ENCODE measurements around the gene EMC7. TPM values are rescaled to one million over a fixed set of nuclear protein-coding genes. Genes with fewer than 3 reads are reported as not detected.

Gene EMC7
- total and polyA plus RNA-seq, 2 of the 4 experiments (the other 2 are of a cell fraction): 46.6 to 76.4 TPM

DNA sequence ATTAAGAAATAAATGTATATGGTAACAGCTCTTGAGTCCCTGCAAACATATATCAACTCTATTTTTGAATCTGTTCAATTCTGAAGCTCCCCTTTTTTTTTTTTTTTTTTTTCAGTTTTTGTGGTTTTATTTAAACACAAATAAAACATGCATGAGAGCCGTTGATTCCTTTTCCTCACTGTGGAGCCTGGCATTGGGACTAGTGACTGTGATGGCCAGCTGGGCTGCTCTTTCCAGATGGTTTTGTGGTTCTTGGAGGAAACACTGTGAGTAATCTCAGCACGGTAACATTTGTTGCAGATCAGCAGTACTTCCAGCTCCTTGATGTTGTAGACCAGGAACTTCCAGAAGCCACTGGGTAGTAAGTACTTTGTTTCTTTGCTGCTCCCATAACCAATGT is 15.9 kb downstream of the EMC7 start:
- Histone ChIP-seq H3K9me1 (ENCODE audit: insufficient read depth, low read length) (0 out of 2 replicates have a peak, but pooled peaks cover 3% of the 10 kb centered on the region), H4K8ac (ENCODE audit: low read depth in 2 of 2, low read length in 2 of 2) (no peak overlapping the region), H2BK20ac (ENCODE audit: low read depth, low read length) (no peak overlapping the region), H3K79me1 (ENCODE audit: low read depth in 1 of 2, low read length in 2 of 2) (peaks cover 3 to 4% of the 10 kb centered on the region in 2 experiments; a peak in 3 of 4 replicates), H3K4me3 (ENCODE audit: insufficient read depth, low read depth, low read length) (no peak overlapping the region), H3K27me3 (ENCODE audit: control insufficient read depth, insufficient read depth, low read length) (no peaks in the 10 kb centered on the region), H4K91ac (ENCODE audit: insufficient read depth, low read depth, low read length) (no peak overlapping the region), H3K56ac (ENCODE audit: extremely low read depth, insufficient read depth, low read length) (no peak overlapping the region), H2BK15ac (ENCODE audit: low read depth, low read length) (no peak overlapping the region), H3K27ac (ENCODE audit: insufficient read depth, low read length) (no peak overlapping the region), H2BK5ac (ENCODE audit: low read depth, low read length, poor library complexity, severe bottlenecking) (no peak overlapping the region), H3K4ac (ENCODE audit: low read depth, low read length) (no peak overlapping the region), H2BK120ac (ENCODE audit: low read depth, low read length) (no peak overlapping the region), H3K9me3 (ENCODE audit: control insufficient read depth, insufficient read depth, low read length) (no peaks in the 10 kb centered on the region), H2AFZ (replicated peaks; ENCODE audit: low read length, poor library complexity) (no peak overlapping the region), H3K4me1 (ENCODE audit: control insufficient read depth, insufficient read depth, low read length) (peaks cover 2% of the 10 kb centered on the region; the same call in 1 of the 2 replicates), H3K23ac (ENCODE audit: low read depth, low read length) (no peak overlapping the region), H4K5ac (ENCODE audit: low read depth, low read length) (no peak overlapping the region), H4K20me1 (ENCODE audit: insufficient read depth, low read length) (no peaks in the 10 kb centered on the region), H3K18ac (ENCODE audit: low read depth, low read length) (no peak overlapping the region), H3K36me3 (ENCODE audit: control insufficient read depth, insufficient read depth, low read length) (peaks cover 11% of the 10 kb centered on the region), H2AK5ac (ENCODE audit: low read depth, low read length) (no peak overlapping the region), H2AK9ac (replicated peaks; ENCODE audit: low read depth, low read length, poor library complexity) (no peak overlapping the region), H3K4me2 (ENCODE audit: low read depth, low read length) (no peak overlapping the region), H3K14ac (replicated peaks; ENCODE audit: low read depth, low read length) (no peak overlapping the region), H3K9ac (ENCODE audit: low read depth, low read length) (no peak overlapping the region)
- DNase-seq: peak; percentile 55
- in situ Hi-C loops (cut with MboI; ENCODE audit: low sequenced_read_pairs) (no loop called here), intact Hi-C loops (cut with micrococcal nuclease) (no loop called here), dilution Hi-C loops (cut with HindIII; ENCODE audit: low sequenced_read_pairs, unreplicated experiment) (no loop called here)
- ChIA-PET POLR2A (ENCODE audit: unreplicated experiment) (interaction anchor here (0.5 kb wide), 1 partner anchor 1298 kb away, joined by 3 read pairs; no protein-coding TSS in a partner anchor), CTCF (interaction anchor here (0.6 kb wide), 1 partner anchor 68 kb away, joined by 5 read pairs; no protein-coding TSS in a partner anchor)
- no peak for TF ChIP-seq RCOR1 (IDR thresholded peaks at IDR 0.05; ENCODE audit: insufficient replicate concordance, low read length)
- no peak for TF ChIP-seq MAFK (IDR thresholded peaks at IDR 0.05; ENCODE audit: low read depth, low read length)
- TF ChIP-seq BHLHE40 (IDR thresholded peaks at IDR 0.05; ENCODE audit: low read depth, low read length): no peak
- TF ChIP-seq NFE2L2 (IDR thresholded peaks at IDR 0.05; ENCODE audit: low read depth, low read length): no peak
- TF ChIP-seq, protein P1, sequence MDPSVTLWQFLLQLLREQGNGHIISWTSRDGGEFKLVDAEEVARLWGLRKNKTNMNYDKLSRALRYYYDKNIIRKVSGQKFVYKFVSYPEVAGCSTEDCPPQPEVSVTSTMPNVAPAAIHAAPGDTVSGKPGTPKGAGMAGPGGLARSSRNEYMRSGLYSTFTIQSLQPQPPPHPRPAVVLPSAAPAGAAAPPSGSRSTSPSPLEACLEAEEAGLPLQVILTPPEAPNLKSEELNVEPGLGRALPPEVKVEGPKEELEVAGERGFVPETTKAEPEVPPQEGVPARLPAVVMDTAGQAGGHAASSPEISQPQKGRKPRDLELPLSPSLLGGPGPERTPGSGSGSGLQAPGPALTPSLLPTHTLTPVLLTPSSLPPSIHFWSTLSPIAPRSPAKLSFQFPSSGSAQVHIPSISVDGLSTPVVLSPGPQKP (IDR thresholded peaks at IDR 0.05; ENCODE audit: borderline replicate concordance, low read depth, low read length): no peak
- TF ChIP-seq, protein P2, sequence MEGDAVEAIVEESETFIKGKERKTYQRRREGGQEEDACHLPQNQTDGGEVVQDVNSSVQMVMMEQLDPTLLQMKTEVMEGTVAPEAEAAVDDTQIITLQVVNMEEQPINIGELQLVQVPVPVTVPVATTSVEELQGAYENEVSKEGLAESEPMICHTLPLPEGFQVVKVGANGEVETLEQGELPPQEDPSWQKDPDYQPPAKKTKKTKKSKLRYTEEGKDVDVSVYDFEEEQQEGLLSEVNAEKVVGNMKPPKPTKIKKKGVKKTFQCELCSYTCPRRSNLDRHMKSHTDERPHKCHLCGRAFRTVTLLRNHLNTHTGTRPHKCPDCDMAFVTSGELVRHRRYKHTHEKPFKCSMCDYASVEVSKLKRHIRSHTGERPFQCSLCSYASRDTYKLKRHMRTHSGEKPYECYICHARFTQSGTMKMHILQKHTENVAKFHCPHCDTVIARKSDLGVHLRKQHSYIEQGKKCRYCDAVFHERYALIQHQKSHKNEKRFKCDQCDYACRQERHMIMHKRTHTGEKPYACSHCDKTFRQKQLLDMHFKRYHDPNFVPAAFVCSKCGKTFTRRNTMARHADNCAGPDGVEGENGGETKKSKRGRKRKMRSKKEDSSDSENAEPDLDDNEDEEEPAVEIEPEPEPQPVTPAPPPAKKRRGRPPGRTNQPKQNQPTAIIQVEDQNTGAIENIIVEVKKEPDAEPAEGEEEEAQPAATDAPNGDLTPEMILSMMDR (conservative IDR thresholded peaks at IDR 0.05; ENCODE audit: low read depth, low read length): no peak
- no peak for TF ChIP-seq FOS (IDR thresholded peaks at IDR 0.05; ENCODE audit: low read depth, low read length)
- TF ChIP-seq CHD1 (IDR thresholded peaks at IDR 0.05; ENCODE audit: low read depth, low read length): no peak
- TF ChIP-seq RAD21 (IDR thresholded peaks at IDR 0.05; ENCODE audit: low read length): no peak
- no peak for TF ChIP-seq POLR2A (IDR thresholded peaks at IDR 0.05; ENCODE audit: low read depth, low read length)
- no peak for TF ChIP-seq MAZ (IDR thresholded peaks at IDR 0.05; ENCODE audit: borderline replicate concordance, low read depth, low read length)
- TF ChIP-seq RFX5 (IDR thresholded peaks at IDR 0.05; ENCODE audit: low read depth, low read length): no peak
- TF ChIP-seq CEBPB (IDR thresholded peaks at IDR 0.05; ENCODE audit: low read depth, low read length): no peak
- no peak for TF ChIP-seq SMC3 (IDR thresholded peaks at IDR 0.05; ENCODE audit: low read depth, low read length)
- no peak for TF ChIP-seq MXI1 (IDR thresholded peaks at IDR 0.05; ENCODE audit: borderline replicate concordance, low read depth, low read length)
- TF ChIP-seq, protein P3, sequence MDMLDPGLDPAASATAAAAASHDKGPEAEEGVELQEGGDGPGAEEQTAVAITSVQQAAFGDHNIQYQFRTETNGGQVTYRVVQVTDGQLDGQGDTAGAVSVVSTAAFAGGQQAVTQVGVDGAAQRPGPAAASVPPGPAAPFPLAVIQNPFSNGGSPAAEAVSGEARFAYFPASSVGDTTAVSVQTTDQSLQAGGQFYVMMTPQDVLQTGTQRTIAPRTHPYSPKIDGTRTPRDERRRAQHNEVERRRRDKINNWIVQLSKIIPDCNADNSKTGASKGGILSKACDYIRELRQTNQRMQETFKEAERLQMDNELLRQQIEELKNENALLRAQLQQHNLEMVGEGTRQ (IDR thresholded peaks at IDR 0.05; ENCODE audit: low read depth, low read length): no peak
- no CpG with 5 or more reads among the region's 2 CpGs for WGBS, 2 experiments (ENCODE audit: extremely low coverage in 2 of 2, insufficient read length in 1 of 2)
- no peak for ATAC-seq (ENCODE audit: low read depth)
- no TSS peak for BruUV-seq (replicated peaks)
